HG03095 (cell line): ENCODE data around the gene SP5.
"Not testable (repeated sequence)": the region's sequence is repeated elsewhere in the genome, so short reads cannot be mapped to it uniquely, and the experiment has no call there.

Experiments
- ATAC-seq: cut with Tn5 transposase; IDR thresholded peaks from one replicate; pipeline ENCODE4 v1.9.1; 2021; ENCODE audit warnings: moderate library complexity; ENCODE audit not compliant: unreplicated experiment

SP5 gene

DNA sequence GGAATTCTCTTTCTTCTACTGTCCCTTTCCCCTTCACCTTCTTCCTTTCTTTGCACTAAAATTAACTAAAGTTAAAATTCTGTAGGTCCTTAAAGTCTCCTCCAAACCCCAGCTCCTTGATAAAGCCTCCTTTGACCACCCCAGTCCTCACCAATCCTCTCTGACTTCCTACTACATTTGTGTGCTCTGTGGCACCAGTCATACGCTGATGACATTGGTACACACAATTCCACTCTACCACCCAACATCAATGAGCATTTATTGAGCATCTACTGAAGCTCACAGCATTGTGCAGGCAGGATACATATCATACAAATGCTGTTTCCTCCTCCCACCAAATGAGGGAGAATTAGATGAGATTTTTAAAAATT, 4.5 kb upstream of the SP5 start:
- no peak for ATAC-seq

DNA sequence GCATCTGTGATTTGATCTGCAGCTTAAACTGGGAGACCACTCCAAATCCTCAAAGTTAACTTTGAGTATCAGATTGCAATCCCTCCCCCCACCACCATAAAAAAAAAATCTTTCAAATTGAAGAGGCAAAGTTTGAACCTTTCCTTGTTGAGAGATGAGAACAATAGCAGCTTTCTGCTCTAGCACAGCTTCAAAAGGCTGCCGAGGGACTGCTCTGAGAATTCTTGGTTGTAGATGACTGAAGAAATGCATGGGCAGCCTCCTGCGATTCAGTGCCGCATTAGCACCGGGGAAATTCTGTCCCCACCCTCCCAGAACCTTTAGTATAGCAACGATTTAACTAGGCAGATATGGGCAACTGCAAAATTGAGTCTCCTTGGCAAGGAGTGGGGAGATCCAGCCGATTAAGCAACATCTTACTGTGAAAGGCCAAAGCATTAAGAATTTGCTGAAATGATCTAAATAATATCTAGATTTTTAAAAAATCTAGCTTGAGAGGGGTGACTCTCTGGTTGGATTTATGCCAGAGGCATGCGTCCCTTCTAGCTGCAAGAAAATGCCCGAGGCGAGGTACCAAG, 3.9 kb upstream of the SP5 start:
- no peak for ATAC-seq

DNA sequence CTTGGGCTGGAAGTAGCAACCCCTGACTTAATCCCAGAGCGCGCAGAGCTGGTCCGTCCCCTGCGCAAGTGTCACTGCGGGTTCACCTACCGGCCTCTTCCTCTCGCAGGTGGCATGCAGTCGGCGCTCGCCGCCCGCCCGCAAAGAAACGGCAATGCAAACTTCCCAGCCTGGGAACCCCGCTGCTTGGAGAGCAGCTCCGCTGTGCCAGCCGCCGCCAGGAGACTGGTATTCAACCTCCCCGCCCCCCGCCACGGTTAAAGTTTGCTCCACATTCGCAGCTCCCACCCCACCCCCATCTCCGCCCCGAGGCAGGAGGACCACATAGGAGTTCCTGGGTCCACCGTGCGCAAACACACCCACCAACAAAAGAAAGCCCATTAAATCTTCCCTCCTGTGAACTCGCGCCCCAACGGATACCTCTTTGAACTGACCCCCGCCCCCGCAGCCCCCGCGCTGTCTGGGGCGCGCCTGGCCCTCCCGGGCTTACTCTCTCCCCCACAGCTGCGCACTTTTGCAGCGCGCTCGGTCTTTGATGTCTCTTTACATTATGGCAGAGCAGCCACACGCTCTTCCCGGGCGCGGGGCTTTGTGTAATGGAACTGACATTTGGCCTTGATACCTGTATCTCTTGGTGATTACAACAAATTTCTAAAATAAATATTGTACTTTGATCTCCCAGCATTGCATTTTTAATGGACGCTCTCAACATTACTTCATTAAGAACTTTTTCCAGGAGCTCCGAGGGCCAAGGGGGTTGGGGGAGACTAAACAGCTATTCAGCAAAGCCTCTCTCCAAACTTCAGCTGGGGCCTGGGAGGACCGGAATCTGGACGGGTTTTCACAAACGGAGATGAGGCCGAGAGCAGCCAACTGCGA, 3.1 kb upstream of the SP5 start:
- ATAC-seq = no peak

DNA sequence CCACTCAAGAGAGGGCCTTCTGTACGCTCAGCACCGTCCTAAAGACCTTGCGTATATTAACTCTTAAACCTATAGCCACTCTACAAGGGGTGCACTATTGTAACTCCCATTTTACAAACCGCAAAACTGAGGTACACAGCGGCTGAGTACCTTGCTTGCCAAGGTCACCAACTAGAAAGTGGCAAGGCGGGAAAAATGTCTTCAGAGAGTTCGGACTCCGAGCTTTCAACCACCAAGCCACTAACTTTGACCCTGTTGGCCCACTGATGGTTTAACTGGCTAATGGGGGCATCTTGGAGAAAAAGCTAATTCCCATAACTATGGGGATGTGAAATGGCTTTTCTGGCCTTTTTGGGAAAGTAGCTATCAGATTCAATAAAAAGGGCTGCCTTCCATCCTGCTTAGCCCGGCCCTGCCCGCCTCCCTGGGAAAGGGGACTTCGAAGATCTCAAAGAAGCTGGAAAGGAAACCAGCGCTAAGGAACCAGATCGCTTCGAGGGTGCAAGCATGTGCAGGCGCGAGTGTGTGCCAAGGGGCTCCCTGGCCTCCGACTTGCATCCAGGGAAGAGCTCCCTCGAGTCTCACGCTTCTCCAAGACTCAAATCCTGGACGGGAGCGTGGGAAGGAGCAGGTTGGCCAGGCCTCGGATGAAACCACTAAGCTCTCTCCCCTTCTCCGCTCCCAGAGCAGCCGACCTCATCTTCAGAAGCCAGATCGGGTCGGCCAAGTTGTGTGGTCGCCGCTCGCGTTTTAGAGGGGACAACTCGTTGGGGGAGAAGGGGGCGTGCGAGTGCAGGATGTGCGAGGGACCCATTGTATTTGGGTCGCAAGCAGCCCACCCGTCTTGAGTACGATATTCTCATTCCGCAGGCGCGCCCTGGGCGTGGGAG, 2.2 kb upstream of the SP5 start:
- ATAC-seq = no peak

DNA sequence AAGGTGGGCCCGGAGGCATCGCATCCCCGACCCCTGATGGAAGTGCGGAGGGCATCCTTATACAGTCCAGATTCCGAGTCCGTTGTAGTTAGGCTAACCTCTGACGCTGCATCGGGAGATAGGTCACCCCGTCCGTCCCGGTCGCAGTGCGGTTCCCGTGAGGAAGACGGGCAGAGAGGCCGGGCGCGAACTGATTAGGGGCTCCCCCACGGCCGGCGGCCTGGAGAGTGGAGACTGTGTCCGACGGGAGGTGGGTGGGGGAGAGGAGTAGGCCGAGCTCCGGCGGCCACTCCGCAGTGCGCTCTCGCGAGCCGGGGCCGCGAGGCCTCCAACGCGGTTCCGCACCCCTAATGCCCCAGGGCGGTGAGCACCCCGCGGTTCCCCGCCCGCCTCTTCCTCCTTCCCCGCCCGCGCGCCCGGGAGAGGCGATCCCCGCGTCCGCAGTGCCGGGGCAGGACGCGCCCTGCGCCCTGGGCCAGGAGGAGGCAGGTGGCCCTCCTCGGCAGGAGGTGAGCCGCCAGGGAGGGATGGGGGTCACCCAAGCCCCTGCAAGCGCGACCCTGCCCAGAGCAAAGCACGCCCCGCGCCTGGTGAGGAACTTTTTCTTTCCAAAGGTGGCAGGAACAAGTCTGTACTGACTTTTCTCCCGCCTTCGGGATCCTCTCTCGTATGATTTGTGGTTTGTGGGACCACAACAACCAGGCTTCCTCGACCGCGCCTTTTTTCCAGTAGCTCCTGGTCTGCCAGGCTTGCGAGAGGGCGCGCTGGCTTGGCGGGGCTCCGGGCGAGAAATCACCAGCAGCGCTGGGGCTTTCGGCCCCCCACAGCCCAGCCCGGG, 1.4 kb upstream of the SP5 start:
- ATAC-seq = no peak

DNA sequence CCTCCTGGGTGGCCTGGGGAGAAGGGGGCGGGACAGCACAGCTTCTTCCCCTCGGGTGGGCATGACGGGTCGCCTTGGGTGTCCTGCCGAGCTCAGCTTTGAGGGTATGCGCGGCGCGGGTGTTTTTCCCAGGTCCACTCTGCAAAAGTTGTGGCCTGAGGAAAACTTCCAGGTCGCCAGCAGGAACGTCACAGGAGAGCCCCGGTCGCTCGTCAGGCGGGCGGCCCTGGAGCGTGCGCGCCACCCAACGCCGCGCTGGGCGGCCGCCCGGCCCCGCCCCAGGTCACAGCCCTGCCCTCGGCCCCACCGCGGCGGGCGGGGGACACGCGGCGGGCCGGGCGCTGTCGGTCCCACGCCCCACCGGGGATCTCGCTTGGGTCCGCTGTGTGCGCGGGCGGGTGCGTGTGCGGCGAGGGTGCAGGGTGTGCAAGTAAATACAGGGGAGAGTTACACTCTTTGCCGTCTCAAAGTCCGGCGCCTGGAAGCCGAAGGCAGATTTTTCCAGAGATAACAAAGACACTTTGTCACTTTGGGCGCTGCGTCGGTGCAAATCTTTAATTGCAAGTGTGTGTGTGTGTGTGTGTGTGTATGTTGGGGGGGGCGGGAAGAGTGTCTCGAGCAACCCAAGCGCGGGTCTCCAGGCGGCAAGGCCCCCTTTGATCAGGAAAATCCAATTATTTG, 616 bp upstream of the SP5 start:
- no peak for ATAC-seq

DNA sequence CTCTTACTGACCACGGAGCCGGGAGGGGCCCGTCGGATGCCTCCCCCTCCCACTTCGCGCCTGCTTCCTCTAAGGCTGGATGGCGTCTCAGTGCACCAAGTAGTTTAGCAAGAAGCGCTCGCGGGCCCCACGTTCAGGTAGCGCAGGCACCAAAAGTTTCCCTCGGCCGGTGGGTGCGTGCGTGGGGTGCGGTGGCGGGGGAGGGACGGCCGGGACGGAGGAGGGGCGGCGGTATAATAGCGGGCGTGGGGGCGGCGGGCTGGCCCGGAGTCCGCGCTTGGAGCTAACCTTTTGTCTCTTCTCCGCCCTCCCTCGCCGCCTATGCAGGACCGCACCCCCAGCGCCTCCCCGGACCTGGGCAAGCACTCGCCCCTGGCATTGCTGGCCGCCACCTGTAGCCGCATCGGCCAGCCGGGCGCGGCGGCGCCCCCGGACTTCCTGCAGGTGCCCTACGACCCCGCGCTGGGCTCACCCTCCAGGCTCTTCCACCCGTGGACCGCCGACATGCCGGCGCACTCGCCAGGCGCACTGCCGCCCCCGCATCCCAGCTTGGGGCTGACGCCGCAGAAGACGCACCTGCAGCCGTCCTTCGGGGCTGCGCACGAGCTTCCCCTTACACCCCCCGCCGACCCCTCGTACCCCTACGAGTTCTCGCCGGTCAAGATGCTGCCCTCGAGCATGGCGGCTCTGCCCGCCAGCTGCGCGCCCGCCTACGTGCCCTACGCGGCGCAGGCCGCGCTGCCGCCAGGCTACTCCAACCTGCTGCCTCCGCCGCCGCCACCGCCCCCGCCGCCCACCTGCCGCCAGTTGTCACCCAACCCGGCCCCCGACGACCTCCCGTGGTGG, 1.0 kb downstream of the SP5 start:
- ATAC-seq = no peak

DNA sequence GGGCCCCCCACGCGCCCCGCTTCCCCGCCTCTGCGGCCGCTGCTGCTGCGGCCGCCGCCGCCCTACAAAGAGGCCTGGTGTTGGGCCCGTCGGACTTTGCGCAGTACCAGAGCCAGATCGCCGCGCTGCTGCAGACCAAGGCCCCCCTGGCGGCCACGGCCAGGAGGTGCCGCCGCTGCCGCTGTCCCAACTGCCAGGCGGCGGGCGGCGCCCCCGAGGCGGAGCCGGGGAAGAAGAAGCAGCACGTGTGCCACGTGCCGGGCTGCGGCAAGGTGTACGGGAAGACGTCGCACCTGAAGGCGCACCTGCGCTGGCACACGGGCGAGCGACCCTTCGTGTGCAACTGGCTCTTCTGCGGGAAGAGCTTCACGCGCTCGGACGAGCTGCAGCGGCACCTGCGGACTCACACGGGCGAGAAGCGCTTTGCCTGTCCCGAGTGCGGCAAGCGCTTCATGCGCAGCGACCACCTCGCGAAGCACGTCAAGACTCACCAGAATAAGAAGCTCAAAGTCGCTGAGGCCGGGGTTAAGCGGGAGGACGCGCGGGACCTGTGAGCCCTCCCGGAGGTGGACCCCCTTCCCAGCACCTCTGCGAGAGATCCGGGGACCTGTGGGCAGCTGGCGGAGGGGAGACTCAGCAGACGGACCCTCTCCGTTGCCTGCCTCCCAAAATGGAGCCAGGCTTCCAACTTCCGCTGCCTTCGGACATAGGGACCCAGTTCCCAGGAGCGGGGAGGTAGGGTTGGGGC, 1.9 kb downstream of the SP5 start:
- no peak for ATAC-seq

DNA sequence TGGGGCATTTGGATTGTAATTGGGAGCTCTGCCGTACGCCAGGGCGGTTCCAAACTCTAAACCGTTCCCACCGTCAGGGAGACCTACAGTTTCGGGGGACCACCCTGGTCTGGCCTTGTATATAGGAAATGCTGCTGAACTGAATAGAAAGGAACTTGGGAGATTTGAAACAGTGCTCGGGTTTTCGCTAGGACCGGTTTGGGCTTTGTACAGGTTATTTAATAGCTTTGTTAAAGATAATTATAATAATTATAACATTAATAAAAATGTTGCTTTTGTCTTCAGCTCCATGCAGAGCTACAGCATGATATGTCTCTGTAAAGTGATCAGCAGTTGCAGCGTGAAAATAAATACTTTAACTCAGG, 2.4 kb downstream of the SP5 start:
- ATAC-seq = no peak

DNA sequence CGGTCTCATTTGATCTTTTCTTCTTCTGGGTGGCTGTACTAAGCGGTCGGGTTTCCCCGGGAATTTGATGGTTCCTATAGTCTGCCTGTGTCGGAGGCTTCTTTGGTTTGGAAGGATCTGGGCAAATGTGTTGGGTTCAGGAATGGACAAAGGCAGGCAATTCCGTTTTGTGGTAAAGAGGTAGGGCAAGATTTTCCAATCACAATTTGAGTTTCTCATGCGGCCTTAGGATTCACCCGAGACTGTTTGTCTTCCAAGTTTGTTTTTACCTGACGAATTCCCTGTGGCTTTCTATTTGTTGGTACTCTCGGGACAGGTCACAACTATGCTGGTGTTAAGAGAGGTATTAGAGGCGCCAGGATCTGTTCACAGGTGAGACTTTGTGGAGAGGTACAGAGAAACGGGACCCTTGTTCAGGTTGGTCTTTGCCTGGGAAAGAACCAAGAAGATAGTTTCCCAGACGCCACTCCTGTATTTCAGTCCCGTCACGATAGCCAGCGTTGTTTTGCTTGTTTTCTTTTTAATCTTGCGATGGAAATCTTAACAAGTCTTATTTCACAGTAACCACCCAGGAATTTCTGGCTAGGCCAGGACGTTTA, 3.0 kb downstream of the SP5 start:
- ATAC-seq = no peak

DNA sequence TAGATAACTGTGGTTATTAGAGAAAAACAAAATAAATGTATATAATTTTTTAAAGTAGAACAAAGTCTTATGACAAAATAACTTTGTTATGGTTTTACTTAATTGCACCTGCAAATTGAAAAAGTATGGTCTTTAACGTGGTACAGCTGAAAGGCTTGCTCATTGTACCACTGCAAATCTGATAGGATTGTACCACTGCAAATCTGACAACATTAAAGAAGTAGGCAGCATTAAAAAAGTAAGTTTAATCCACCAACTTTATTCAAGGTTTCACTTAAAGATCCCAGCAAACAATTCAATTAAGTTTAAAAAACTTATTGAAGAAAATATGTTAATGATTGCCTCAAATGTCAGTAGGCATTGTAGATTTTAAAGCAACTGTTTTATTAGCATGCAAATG, 4.7 kb downstream of the SP5 start:
- ATAC-seq = no peak

DNA sequence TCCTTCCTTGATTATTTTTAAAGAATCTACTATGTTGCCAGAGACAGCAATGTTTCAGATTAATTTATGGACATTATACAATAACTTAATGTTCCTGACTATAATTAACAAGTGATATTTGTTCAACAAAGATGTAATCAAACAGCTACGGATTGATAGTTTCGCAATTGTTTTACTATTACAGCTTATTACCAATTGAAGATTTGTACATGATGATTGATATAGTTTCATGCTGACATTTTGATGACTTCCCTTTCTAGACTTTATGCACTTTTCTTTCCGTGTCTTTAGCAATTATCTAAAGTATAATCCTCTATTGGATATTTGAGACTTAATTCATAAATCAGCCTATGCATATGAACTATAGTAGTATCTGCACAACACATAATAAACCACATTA, 6.5 kb downstream of the SP5 start:
- no peak for ATAC-seq

DNA sequence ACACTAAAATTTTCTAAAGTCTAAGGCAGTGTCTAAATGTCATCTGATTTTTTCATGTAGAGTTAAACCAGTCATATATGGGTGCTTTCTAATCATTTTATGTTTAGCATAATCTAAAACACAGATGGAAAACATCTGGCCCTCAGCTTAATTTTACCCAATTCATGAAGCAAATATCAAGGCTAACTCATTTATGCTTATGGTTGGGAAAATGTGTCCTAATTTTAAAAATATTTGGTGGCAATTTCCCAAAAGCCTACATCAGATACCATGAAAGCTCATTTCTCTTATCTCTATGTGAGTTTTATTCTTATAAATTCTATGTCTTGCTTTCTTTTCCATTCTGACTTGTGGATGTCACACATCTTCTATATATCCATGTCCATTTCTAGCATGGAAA, 7.2 kb downstream of the SP5 start:
- no peak for ATAC-seq

DNA sequence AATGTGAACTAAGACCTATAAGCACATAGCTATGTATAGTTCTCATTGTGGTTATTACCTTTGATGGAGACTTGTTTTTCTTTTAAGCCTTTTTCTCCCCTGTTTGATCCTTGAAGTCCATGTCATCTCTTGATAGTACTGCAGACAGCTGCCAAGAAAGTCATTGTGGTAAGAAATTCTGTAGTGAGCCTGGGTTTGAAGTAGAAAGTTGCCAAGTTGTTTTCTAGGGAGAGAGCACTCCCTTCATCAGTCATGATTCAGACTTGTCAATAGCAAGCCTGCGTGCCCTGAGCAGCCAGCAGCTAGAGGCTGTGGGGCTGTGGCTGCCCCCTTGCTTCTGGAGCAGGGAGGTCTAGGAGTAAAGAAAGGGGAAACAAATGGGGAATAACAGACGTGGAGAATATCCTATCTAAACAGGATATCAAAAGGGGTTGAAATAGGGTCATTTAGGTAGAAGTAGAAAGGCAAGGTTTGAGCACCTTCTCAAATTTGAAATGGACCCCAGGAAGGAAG, 8.4 kb downstream of the SP5 start:
- ATAC-seq = no peak

DNA sequence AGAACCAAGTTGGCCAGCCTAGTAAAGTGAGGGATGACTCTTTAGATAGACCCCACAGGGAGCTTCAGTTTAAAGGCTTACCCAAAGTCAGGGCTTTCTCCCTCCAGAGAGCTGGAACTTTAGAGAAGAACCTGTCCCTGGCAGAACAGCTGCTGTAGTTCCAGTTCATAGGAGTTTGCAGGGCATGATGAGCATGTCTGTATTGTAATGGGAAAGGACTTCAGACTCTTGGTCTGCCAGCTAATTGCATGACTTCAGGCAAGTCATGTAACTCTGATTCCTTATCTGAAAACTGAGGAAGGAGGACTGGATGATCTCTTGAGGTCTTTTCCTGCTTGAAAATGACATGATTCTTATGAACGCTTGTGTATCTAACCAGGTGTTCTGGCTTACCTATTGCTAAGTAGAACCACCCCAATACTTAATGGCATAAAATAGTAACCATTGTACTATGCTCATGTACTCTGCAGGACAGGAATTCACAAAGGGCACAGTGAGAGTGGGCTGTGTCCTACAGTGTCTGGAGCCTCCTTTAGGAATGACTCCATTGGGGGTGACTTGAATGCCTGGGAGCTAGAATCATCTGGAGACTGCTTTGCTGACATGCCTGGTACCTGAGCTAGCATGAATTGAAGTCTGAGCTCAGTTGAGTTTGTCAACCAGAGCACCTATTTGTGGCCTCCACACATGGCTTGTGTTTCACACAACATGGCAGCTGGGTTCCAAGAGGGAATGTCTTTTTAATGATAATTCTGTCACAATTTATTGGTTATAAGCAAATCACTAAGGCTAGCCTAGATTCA, 18.9 kb downstream of the SP5 start:
- no peak for ATAC-seq

DNA sequence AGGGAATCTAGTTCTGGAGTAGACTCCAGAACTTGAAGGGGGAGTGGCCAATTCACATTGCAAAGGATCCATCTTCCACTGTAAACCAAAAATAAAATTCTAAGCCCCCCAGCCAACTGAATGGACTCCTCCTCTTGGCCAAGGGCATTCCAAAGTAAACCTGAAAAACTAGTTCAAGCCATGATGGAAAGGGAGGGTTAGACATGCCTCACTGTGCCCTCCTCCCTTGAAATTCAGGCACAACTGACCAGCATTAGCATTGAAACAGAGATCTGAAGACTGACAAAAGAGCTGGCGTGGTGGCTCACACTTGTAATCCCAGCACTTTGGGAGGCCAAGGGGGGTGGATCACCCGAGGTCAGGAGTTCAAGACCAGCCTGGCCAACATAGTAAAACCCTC, 19.5 kb downstream of the SP5 start:
- ATAC-seq = not testable (repeated sequence)

DNA sequence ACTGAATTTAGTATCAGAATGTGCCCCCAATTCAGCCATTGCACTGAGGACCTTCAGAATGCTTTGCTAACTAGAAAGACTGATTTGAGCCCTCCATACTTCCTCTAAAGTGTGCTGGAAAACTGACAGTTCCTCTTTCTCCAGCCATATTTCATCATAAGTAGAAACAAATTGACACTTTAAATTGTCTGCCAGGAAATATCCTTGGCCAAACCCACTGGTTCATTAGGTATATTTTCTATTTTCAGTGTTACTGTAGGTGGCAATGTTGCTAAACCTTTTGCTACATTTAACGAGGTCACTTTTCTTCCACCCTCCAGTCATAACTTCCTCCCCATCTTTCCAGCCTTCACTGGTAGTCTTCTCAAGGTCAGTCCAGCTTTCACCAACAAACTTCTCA, 21.5 kb downstream of the SP5 start:
- ATAC-seq = no peak
